CD4-positive, CD25-positive, alpha-beta regulatory T cell (primary cell): ENCODE results near the gene OOSP3. TPM values are rescaled to one million over a fixed set of nuclear protein-coding genes. Genes with fewer than 3 reads are reported as not detected.
"Not testable (repeated sequence)": the region's sequence is repeated elsewhere in the genome, so short reads cannot be mapped to it uniquely, and the experiment has no call there.

Experiments
- ATAC-seq, 2 donors: fragments of 150-1000 bp; cut with Tn5 transposase; one replicate each; pipeline ENCODE4 v1.10.0; 2021; ENCODE audit warnings: low read depth in 2 of 2, moderate number of reproducible peaks in 2 of 2, moderate library complexity in 1 of 2
- DNase-seq, 3 donors: peaks; one replicate each; pipeline versions ENCODE4 v3.0.0 to v3.0.0-alpha.2; 2012 to 2022; ENCODE audit warnings: mixed read lengths in 1 of 3
- H3K27ac ChIP-seq: one replicate; pipeline ENCODE4 v1.7.0; 2013; ENCODE audit warnings: mild to moderate bottlenecking, low read length; ENCODE audit not compliant: insufficient read depth, poor library complexity, severe bottlenecking
- H3K27me3 ChIP-seq: one replicate; pipeline ENCODE4 v1.7.0; 2013; ENCODE audit warnings: low read length; ENCODE audit not compliant: control insufficient read depth, insufficient read depth
- H3K36me3 ChIP-seq: one replicate; pipeline ENCODE4 v1.7.0; 2013; ENCODE audit warnings: mild to moderate bottlenecking, low read length, moderate library complexity; ENCODE audit not compliant: control insufficient read depth, insufficient read depth
- H3K4me1 ChIP-seq: 2 replicates; pipeline ENCODE4 v1.7.0; 2013; ENCODE audit warnings: mild to moderate bottlenecking, low read length; ENCODE audit not compliant: insufficient read depth, control insufficient read depth, poor library complexity, severe bottlenecking
- H3K4me3 ChIP-seq: one replicate; pipeline ENCODE4 v1.7.0; 2013; ENCODE audit warnings: low read depth, mild to moderate bottlenecking, low read length, moderate library complexity
- H3K9me3 ChIP-seq, 2 experiments: 1 replicate in 1 of 2; 2 replicates in 1 of 2; pipeline ENCODE4 v1.7.0; 2013; ENCODE audit warnings: low read length in 2 of 2, mild to moderate bottlenecking in 1 of 2, moderate library complexity in 1 of 2; ENCODE audit not compliant: control insufficient read depth in 2 of 2
- H3K27ac Mint-ChIP-seq, 3 donors: one replicate each; pipeline ENCODE4 v1.8.0; 2020 to 2022; ENCODE audit warnings: mild to moderate bottlenecking in 3 of 3, mixed read lengths in 3 of 3, moderate library complexity in 2 of 3
- H3K27me3 Mint-ChIP-seq: one replicate; pipeline ENCODE4 v1.8.0; 2022; ENCODE audit warnings: mild to moderate bottlenecking, mixed read lengths
- H3K36me3 Mint-ChIP-seq: one replicate; pipeline ENCODE4 v1.8.0; 2020; ENCODE audit warnings: mixed read lengths
- H3K4me1 Mint-ChIP-seq, 4 donors: one replicate each; pipeline ENCODE4 v1.8.0; 2020 to 2022; ENCODE audit warnings: mixed read lengths in 4 of 4, mild to moderate bottlenecking in 1 of 4
- H3K4me3 Mint-ChIP-seq, 4 donors: one replicate each; pipeline ENCODE4 v1.8.0; 2020 to 2022; ENCODE audit warnings: mild to moderate bottlenecking in 4 of 4, mixed read lengths in 4 of 4, moderate library complexity in 3 of 4
- H3K9me3 Mint-ChIP-seq, 7 donors: one replicate each; pipeline ENCODE4 v1.8.0; 2020 to 2022; ENCODE audit warnings: mixed read lengths in 7 of 7, mild to moderate bottlenecking in 3 of 7, moderate library complexity in 2 of 7
- polyA plus RNA-seq, 4 donors: library from polyadenylated mRNA; unstranded; fragments of 300-500 nt; fragmentation: Illumina TruSeq; gene quantifications; one replicate each; pipeline ENCODE4 v1.2.3, GENCODE V29; 2021
- total RNA-seq: library from RNA; stranded (reverse); gene quantifications from one replicate; pipeline ENCODE4 v1.2.3, GENCODE V29; 2022

OOSP3 gene
- total and polyA plus RNA-seq, 5 donors from 2014 or later: not detected

GRCh38 chr11:59877784-59878183 lies 798 bp upstream of the OOSP3 start:
- Mint-ChIP-seq H3K27ac (no peak overlapping the region), H3K4me3 (no peak overlapping the region), H3K27me3 (peaks cover 13% of the 10 kb centered on the region), H3K36me3 (no peaks in the 10 kb centered on the region), H3K4me1 (no peaks in the 10 kb centered on the region), H3K9me3 (peaks cover 0 to 2% (median 0%) of the 10 kb centered on the region in 7 donors)
- DNase-seq (no peak), ATAC-seq (no peak)
- Histone ChIP-seq H3K36me3 (no peaks in the 10 kb centered on the region), H3K27me3 (peaks cover 2% of the 10 kb centered on the region), H3K27ac (no peak overlapping the region), H3K4me3 (no peak overlapping the region), H3K4me1 (no peaks in the 10 kb centered on the region), H3K9me3 (no peaks in the 10 kb centered on the region)

GRCh38 chr11:59879567-59879966 lies 985 bp downstream of the OOSP3 start:
- Mint-ChIP-seq H3K9me3 (peaks cover 0 to 2% (median 0%) of the 10 kb centered on the region in 7 donors), H3K4me3 (no peak overlapping the region)

GRCh38 chr11:59883597-59883996 lies 5.0 kb downstream of the OOSP3 start:
- peaks cover 0 to 17% (median 2%) of the 10 kb centered on the region in 7 donors for H3K9me3 Mint-ChIP-seq
- no peak for DNase-seq
- no peaks in the 10 kb centered on the region for H3K36me3 Mint-ChIP-seq
- H3K4me1 ChIP-seq: no peaks in the 10 kb centered on the region
- no peak overlapping the region for H3K27ac Mint-ChIP-seq
- H3K4me1 Mint-ChIP-seq: no peaks in the 10 kb centered on the region
- no peaks in the 10 kb centered on the region for H3K27me3 ChIP-seq
- H3K4me3 ChIP-seq: no peak overlapping the region
- no peak overlapping the region for H3K27ac ChIP-seq
- no peaks in the 10 kb centered on the region for H3K36me3 ChIP-seq
- no peak for ATAC-seq
- peaks cover 0 to 5% of the 10 kb centered on the region in 2 experiments for H3K9me3 ChIP-seq
- H3K27me3 Mint-ChIP-seq: peaks cover 3% of the 10 kb centered on the region
- no peak overlapping the region for H3K4me3 Mint-ChIP-seq

More at GRCh38 chr11:59879567-59879966, 985 bp downstream of the OOSP3 start:
- no peaks in the 10 kb centered on the region for H3K36me3 ChIP-seq
- H3K27ac Mint-ChIP-seq: no peak overlapping the region
- H3K27ac ChIP-seq: no peak overlapping the region
- H3K4me1 Mint-ChIP-seq: no peaks in the 10 kb centered on the region
- no peak for ATAC-seq
- H3K27me3 Mint-ChIP-seq: peaks cover 9% of the 10 kb centered on the region
- no peaks in the 10 kb centered on the region for H3K9me3 ChIP-seq
- no peak for DNase-seq
- peaks cover 2% of the 10 kb centered on the region for H3K27me3 ChIP-seq
- H3K4me3 ChIP-seq: no peak overlapping the region
- H3K36me3 Mint-ChIP-seq: no peaks in the 10 kb centered on the region
- H3K4me1 ChIP-seq: no peaks in the 10 kb centered on the region

- H3K27me3 ChIP-seq, H3K27ac ChIP-seq, H3K4me1 ChIP-seq, H3K27ac Mint-ChIP-seq, ATAC-seq, H3K4me1 Mint-ChIP-seq, H3K36me3 Mint-ChIP-seq, DNase-seq, H3K4me3 Mint-ChIP-seq, H3K36me3 ChIP-seq, H3K4me3 ChIP-seq, H3K27me3 Mint-ChIP-seq: not testable (repeated sequence)
- H3K9me3 ChIP-seq: peaks cover 0 to 14% of the 10 kb centered on the region in 2 experiments
- peaks cover 0 to 39% (median 17%) of the 10 kb centered on the region in 7 donors for H3K9me3 Mint-ChIP-seq
These were observed 8.6 kb downstream of the OOSP3 start for GRCh38 chr11:59887156-59887555.

- Histone ChIP-seq H3K36me3 (no peaks in the 10 kb centered on the region), H3K9me3 (peaks cover 0 to 10% of the 10 kb centered on the region in 2 experiments), H3K27me3 (no peaks in the 10 kb centered on the region), H3K4me3 (no peak overlapping the region), H3K27ac (no peak overlapping the region), H3K4me1 (no peaks in the 10 kb centered on the region)
- Mint-ChIP-seq H3K4me1 (no peaks in the 10 kb centered on the region), H3K4me3 (no peak overlapping the region), H3K9me3 (peaks cover 0 to 34% (median 15%) of the 10 kb centered on the region in 7 donors), H3K27me3 (no peaks in the 10 kb centered on the region), H3K36me3 (no peaks in the 10 kb centered on the region), H3K27ac (no peak overlapping the region)
- no peak for ATAC-seq
- no peak for DNase-seq
These were observed 13.2 kb downstream of the OOSP3 start for GRCh38 chr11:59891781-59892181.

- H3K27ac ChIP-seq: no peak overlapping the region
- no peaks in the 10 kb centered on the region for H3K4me1 ChIP-seq
- peaks cover 0 to 13% (median 8%) of the 10 kb centered on the region in 7 donors for H3K9me3 Mint-ChIP-seq
- no peak overlapping the region for H3K27ac Mint-ChIP-seq
- H3K36me3 Mint-ChIP-seq: no peaks in the 10 kb centered on the region
- no peaks in the 10 kb centered on the region for H3K27me3 ChIP-seq
- DNase-seq: no peak
- H3K4me3 ChIP-seq: no peak overlapping the region
- H3K4me1 Mint-ChIP-seq: no peaks in the 10 kb centered on the region
- no peaks in the 10 kb centered on the region for H3K27me3 Mint-ChIP-seq
- ATAC-seq: no peak
- H3K4me3 Mint-ChIP-seq: no peak overlapping the region
- H3K9me3 ChIP-seq: peaks cover 0 to 6% of the 10 kb centered on the region in 2 experiments
- H3K36me3 ChIP-seq: no peaks in the 10 kb centered on the region
These were observed 16.0 kb downstream of the OOSP3 start for GRCh38 chr11:59894616-59895015.

GRCh38 chr11:59898046-59898445 lies 19.5 kb downstream of the OOSP3 start:
- Histone ChIP-seq H3K36me3 (no peaks in the 10 kb centered on the region), H3K9me3 (no peaks in the 10 kb centered on the region), H3K27ac (no peak overlapping the region), H3K27me3 (no peaks in the 10 kb centered on the region), H3K4me3 (no peak overlapping the region), H3K4me1 (no peaks in the 10 kb centered on the region)
- H3K4me1 Mint-ChIP-seq: no peaks in the 10 kb centered on the region
- H3K4me3 Mint-ChIP-seq: peak overlapping the region in 1 of 4 donors; percentile 48
- H3K27ac Mint-ChIP-seq: no peak overlapping the region
- ATAC-seq: no peak
- H3K27me3 Mint-ChIP-seq: no peaks in the 10 kb centered on the region
- peaks cover 0 to 3% (median 2%) of the 10 kb centered on the region in 7 donors for H3K9me3 Mint-ChIP-seq
- H3K36me3 Mint-ChIP-seq: no peaks in the 10 kb centered on the region
- DNase-seq: no peak

- Histone ChIP-seq H3K27me3 (no peaks in the 10 kb centered on the region), H3K36me3 (no peaks in the 10 kb centered on the region), H3K27ac (no peak overlapping the region), H3K9me3 (no peaks in the 10 kb centered on the region), H3K4me3 (no peak overlapping the region), H3K4me1 (no peaks in the 10 kb centered on the region)
- DNase-seq (no peak), ATAC-seq (no peak)
- Mint-ChIP-seq H3K4me3 (no peak overlapping the region), H3K27ac (no peak overlapping the region), H3K27me3 (no peaks in the 10 kb centered on the region), H3K9me3 (peaks cover 0 to 6% (median 2%) of the 10 kb centered on the region in 7 donors), H3K4me1 (no peaks in the 10 kb centered on the region), H3K36me3 (no peaks in the 10 kb centered on the region)
These were observed 20.1 kb downstream of the OOSP3 start for GRCh38 chr11:59898650-59899049.
